ENCODE results near the gene CNTROB.
A peak's percentile ranks its signal among the peaks of the same experiment; 100 is the strongest.

Gene CNTROB

GRCh38 chr17:7987112-7987893, 55.3 kb downstream of the CNTROB start:
- no peak for DNase-seq

GRCh38 chr17:7988750-7989178, 56.8 kb downstream of the CNTROB start:
- peak; percentile 63 for DNase-seq

DNA sequence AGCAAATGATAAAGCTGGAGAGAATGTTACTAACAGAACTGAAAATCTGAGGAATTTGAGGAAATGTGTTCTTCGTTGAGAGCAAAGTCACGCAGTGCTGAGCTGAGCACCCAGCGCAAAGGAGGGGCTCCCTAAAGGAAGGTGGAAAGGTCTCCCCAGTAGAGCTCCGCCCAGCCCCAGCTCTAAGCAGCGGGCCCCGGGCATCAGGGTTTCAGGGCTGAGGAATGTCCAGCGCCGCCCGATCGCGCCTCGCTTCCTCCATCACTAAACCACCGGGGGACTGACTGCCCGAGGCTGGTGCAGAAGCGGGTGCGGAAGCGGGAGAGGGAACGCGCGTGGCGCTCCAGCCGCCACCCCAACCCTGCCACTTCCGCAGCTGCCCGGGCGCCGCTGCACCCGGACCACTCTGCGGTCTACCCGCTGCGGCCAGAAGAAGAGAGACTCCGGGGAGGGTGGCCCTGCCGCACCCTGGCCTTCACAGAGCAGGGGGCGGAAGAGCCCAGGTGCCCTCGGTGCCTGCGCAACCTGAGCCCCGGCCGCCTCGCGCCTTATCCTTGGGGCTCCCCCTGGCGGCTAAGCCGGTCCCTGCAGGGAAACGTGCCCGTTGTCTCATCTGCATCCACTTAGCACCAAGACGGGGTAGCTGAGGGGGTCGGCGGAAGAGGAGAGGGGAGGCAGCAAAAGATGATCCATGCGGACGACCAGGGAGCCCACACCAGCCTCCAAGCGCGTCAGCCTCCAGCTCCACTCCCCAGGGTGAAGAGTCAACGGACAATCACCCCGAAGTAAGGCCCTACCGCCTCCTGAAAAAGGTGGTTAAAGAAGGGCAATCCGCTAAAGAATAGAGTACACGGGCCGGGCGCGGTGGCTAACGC, 58.0 kb downstream of the CNTROB start:
- peak; percentile 52 for DNase-seq

DNA sequence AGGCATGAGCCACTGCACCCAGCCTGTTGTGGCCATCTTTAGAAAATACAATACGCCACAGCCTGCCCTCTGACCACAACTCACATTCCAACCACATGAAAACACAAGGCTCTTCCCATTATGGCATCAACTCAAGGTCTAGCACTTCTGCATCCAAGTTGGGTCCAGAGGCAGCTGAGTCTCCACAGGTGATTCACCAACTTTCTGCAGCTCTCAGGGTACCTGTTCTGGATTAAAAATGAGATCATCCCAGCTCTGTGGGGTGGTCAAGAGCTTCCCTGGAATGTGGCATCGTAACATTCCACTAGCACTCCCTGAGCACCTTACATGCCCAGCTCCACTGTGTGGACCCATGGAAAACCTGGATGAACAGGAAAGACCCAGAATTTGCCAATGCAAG, 60.5 kb downstream of the CNTROB start:
- DNase-seq, result no peak

DNA sequence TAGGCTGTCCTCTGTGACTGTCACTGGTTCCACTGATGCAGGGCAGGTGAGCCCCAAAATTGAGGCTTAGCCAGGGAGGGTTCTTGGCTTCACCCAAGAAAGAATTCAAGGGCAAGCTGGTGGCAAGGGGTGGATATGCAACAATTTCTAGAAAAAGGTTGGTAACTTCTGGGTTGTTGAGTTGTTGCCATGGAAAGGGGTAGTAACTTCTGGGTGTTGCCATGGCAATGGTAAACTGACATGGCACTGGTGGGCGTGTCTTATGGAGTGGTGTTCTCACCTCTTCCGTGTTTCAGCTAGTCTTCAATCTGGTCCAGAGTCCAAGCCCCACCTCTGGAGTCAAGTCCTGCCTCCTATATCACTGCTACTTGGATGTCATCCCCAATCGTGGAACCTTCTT, 60.9 kb downstream of the CNTROB start:
- DNase-seq, result no peak

DNA sequence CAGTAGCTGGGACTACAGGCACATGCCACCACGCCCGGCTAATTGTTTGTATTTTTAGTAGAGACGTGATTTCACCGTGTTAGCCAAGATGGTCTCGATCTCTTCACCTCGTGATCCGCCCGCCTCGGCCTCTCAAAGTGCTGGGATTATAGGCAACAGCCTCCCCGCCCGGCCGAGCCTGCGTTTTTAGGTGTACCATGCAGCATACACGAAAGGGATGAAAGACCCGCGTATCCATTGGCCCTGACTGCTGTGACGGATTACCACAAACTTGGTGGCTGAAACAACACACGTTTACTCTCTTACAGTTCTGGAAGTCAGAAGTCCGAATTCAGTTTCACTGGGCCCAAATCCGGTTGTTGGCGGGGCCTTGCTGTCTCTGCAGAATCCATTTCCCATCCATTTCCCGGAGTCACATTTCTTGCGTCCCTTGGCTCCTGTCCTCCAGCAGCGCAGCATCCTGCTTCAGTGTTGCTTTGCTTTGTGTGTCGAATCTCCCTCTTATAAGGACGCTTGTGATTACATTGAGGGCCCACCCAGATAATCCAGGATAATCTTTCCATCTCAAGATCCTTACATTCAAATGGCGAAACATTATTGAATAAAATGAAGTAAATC, 62.1 kb downstream of the CNTROB start:
- no peak for DNase-seq

DNA sequence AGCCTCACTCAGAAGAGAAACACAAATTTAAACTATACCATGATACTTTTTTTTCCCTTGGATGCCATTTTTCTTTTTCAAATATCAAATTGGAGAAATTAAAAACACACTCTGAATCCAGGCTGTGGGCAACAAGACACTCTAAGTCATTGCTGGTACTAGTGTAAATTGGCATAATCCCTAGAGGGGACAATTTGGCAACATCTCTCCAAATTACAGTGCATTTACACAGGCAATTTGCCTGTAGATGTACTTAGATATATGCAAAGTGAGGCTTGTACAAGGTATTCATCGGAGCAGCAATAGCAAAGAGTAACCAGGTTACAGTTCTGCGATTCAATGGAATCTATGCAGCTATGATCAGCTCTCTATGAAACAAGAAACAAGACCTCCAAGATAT, 63.7 kb downstream of the CNTROB start:
- DNase-seq, result no peak

DNA sequence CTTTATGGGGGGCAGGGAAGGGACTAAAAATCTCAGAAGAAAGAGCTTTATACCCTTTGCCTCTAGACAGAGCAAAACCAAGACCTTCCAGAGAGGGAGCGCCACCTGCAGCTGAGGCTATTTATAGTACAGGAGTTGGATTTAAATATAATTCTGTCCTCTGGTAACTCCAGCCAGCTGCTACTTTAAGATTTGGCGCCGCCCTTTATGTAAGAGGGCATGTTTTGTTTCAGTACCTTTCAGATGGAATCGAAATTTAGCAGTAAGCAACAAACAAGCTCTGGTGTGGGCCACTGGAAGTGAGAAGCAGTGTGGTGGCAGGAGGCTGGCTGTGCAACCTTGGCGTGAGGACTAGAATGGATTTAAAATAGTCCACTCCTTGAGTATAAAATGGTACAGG, 65.2 kb downstream of the CNTROB start:
- no peak for DNase-seq

Data from DMS79 (cell line).